ENCODE measurements around the gene TIAM1.

DNA sequence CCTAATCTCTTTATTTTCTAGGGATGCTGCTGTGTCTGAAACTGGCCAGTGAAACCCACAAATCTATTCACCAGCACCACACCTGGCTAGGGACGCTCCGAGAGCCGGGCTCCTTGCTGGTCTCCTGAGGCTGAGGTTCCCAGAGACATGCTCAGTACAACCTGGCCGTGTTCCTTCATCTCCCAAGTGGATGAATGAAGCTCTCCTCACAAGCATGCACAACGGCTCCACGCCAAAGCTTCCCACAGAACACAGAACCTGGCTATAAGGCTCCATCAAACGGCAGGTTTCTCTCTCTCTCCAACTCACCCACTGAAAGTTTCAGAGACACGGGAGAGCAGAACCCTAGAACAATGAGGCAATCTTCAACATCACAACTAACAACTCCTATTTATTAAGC, 82.3 kb downstream of the TIAM1 start:
- TF ChIP-seq, protein P1, sequence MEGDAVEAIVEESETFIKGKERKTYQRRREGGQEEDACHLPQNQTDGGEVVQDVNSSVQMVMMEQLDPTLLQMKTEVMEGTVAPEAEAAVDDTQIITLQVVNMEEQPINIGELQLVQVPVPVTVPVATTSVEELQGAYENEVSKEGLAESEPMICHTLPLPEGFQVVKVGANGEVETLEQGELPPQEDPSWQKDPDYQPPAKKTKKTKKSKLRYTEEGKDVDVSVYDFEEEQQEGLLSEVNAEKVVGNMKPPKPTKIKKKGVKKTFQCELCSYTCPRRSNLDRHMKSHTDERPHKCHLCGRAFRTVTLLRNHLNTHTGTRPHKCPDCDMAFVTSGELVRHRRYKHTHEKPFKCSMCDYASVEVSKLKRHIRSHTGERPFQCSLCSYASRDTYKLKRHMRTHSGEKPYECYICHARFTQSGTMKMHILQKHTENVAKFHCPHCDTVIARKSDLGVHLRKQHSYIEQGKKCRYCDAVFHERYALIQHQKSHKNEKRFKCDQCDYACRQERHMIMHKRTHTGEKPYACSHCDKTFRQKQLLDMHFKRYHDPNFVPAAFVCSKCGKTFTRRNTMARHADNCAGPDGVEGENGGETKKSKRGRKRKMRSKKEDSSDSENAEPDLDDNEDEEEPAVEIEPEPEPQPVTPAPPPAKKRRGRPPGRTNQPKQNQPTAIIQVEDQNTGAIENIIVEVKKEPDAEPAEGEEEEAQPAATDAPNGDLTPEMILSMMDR (conservative IDR thresholded peaks at IDR 0.05): no peak
- TF ChIP-seq EZH2 (IDR thresholded peaks at IDR 0.05; ENCODE audit: low read depth): no peak

All from PC-9 (cell line).